ENCODE measurements around the gene FOSL1.

DNA sequence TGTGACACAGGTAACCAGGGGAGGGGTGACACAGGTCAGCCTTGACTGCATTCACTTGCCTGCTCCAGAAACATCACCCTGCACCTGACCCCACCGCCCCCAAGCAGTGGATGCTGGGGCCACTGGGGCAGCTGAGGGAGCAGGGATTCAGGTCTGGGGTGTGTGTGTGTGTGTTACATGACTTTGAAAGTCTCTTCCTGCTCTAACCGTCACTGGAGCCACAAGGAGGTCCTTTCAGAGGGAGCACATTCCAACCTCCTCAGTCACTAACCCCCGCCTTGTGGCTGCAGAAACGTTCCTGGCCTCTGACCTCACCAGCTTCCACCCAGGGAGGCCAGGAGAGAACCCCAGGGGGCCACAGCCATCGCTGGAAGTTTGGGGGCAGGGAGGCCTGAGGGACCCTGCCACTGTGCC is 2.9 kb upstream of the FOSL1 start:
- no peak for TF ChIP-seq CTCF (IDR thresholded peaks at IDR 0.05; ENCODE audit: insufficient read depth, low read length, poor library complexity, severe bottlenecking)
- TF ChIP-seq EZH2phosphoT487 (conservative IDR thresholded peaks at IDR 0.05; ENCODE audit: low read length), result no peak
